ENCODE data around the gene SLN.

The SLN gene

DNA sequence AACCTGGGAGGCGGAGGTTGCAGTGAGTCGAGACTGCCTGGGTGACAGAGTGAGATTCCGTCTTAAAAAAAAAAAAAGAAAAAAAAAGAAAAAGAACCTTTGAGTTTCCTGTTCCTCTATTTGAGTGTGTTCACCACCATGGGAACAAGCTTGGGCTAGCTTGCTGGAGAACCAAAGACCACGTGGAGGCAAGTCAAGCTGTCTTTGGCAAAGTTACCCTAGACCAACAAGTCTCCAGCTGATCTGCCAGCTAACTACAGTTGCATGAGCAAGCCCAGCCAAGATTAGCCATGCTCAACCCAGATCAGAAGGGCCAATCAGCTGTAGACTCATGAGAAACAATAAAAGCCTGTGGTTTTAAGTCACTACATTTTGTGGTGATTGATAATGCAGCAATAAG is 29.7 kb downstream of the SLN start:
- no peak for DNase-seq

DNA sequence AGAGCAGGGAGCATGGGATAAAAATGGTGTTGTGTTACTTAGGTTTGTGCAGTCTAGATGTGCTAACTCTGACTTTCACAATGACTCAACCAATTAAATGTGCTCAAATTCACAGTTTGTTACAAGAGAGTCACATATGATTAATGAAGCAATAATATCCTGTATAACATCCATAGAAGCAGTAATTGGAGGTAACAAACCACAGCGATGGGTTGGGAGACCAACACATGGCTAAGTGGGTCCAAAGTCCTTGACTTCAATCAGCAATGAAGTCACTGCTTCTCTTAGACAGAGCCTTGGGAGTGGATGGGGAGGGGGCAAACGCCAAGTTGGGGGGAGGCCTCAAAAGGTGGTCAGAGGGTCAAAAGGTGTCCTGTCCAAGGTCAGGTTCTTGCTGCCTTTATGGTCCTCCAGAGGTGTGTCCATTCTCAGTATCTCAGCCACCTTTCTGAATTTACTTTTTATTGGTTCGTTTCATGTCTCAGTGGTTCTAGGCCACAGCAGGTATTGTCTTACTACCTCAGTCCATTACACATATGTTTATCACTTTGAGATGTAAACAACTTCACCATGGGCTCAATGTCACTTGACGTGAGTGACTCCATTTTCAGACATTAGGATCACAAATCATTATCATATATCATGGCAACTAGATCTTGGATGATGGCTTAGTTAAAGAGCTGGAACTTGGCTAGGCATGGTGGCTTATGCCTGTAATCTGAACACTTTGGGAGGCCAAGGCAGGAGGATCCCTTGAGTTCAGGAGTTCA is 32.4 kb downstream of the SLN start:
- DNase-seq: no peak

DNA sequence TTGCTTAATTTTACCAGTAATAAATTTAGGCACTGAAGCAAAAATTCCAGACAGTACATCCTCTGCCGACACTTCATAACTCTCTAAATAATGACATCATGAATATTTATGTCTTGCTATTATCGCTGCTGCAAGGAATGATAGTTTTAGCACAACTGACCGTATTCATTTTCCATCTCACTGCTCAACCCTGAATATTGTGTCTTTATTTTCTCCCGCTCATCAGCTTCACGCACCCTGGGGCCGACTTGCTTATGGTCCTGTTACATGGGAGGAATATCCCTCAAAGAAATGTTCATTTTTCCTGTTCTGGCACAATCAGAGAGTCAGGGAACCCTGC is 33.3 kb downstream of the SLN start:
- no peak for DNase-seq

DNA sequence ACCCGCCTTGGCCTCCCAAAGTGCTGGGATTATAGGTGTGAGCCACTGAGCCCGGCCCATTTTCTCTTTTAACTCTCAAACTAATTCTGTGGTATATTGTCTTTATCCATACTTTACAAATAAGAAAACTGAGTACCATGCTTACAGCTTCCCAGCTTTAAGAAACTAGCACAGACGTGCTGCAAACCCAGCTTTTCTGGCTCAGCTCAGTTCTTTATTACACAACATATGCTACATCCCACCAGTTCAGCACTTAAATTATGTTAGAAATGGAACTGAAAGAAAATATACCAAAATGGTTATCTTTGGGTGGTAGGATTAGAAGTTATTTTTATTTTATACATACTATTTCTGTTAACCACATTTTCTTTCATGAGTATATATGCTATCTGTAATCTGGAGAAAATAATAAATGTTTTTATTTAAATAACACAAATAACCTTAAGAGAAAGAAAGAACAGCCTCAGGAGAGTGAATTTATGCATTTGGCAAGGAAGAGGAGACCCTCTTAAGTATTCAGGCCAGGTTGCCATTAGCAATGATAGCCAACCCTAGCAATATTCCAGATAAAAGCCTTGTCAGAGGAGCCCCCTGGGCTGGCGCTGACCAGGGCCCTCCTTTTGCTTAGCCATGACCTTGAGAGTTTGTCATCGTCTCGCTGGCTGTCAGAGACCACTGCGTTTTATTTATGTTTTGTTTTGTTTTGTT is 33.8 kb downstream of the SLN start:
- DNase-seq: no peak

DNA sequence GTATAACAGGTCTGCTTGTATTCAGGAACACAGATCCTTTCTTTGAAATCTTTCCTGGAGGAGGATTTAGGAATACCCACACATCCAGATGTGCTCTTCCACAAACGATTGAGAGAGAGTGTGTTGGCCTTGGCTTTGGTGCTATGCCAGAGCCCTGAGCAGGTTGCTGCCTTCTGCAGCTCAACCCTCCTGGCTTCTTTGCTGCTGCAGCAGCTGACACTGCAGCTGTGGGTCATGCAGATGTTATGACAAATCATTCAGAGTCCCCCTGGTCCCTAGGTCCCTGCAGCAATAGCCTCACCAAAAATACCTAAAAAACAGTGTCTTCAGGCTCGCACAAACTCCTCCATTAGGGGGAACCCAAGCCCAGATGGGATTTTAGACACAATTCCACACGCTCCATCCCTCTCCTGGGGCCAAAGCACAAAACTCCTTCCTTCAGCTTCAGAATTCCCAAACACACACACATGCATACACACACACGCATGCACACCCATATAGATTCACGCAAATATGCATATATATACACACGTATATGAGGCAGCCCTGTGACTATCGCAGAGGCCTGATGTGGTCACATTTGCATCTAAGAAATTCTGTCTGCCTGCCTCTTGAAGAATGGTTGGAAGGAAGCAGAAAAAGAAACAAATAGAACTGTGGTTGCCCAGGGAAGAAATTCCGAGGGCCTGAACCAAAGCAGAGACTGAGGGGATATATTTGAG is 35.4 kb downstream of the SLN start:
- no peak for DNase-seq

DNA sequence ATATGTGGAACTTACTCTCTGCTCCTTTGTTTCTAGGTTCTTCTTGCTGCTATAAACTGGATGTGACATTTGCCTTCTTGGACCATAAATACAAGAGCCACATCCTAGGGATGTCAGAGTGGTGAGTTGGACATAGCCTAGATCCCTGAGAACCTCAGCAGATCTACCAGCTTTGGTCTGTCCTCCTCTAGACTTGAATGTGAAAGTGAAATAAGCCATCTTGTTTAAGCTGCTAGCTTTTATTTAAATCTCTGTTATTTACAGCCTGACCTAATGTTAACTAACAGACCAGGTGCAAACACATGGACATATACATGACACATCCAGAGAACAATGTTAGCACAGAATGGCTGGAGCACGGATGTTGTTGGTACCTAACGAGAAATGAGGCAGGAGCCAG is 36.0 kb downstream of the SLN start:
- no peak for DNase-seq

DNA sequence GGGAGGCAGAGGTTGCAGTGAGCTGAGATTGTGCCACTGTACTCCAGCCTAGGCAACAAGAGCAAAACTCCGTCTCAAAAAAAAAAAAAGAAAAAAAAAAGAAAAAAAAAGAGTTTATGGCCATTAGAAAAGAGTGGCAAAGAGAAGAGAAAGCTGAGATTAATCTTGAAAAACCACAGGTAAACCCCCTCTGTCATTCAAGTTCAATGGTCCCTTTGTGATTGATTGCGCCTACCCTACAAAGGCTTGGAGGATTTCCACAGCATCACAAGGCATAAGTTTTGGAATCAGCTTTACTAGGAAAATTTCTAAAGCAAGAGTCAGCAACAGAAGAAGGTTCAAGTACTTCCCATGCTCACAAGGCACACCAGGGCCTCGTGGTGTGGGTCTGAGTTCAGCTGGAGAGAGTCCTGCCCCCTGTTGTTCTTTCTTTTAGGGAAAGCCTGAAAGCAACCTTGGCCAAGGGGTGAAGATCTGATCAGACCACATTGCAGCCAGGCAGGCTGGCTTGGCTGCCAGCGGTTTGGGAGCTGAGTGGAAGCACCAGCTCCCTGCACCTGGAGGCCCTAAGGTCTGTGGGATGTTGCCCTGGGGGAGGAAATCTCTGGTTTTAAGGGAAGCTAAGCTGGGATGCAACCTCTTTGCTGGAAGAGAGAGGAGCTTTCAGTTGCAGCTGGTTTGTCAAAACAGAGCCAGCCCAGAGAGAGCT is 41.8 kb downstream of the SLN start:
- no peak for DNase-seq

DNA sequence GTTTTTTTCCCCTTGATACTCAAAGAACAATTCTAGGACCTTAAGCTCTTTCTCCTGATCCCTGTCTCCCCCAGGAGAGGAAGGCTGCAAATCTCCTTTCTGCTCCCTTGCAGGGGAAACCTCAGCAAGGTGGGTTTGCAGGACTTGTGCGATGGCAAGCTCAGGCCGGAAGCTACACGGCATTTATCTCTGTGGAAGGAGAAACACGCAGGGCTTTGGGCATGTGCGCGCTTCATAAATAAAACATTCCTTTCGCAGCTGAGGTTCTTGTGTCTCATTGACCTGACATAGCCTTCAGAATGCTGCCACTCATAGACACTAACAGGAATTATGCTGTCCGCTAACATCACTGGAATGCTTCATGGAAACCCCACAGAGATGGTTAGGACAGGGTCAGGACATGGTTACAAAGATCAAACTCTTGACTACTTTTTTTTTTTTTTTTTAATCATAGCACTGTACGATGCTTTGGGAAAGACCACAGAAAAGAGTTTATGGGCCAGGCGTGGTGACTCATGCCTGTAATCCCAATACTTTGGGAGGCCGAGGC is 42.6 kb downstream of the SLN start:
- DNase-seq: no peak

DNA sequence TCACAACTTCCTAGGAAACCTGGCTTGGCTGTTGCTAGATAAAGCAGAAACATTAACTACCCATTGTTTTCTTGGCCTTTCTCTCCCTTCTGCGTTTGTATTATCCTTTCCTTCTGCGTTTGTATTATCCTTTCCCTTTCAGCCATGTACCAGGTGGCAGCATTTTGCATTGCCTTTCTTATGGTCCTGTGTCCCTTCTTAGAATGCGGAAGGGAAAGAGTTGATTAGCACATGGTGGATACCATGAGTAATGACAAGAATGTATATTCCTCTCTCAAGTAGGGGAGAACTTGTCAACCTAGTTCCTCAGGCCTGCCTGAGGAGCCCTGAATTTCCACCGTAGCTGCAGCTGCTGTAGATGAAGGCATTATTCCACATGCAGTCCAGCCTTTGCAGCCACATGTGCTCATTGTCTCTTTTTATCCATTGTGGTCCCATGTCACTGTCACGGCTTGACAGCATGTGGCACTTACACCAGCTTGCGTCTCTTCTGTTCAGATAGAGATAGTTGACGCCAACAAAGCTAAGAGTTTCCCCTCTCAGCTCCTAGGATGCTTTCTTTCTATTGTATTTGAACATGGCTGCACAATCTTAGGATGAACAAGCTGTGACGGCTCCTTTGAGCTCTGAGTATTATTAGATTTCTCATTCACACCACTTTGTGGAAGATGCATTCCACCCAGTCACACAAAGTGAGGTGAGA is 44.8 kb downstream of the SLN start:
- DNase-seq: no peak

DNA sequence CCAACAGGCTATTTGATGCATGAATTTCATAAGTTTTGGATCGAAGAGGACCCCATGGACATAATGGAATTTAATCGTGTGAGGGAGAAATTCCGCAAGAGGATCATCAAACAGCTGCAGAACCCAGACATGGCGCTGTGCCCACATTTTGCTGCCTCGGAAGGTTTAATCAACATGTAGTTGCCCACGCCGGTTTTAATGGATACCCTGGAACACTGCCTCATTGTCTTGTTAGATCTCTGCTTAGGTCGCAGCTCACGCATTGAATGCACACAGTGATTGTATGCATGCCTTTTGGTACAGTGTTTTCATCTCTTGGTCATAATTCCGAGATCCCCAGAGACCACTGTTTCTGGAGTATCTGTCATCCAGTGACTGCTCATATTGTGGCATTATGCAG is 46.8 kb downstream of the SLN start:
- DNase-seq: no peak

DNA sequence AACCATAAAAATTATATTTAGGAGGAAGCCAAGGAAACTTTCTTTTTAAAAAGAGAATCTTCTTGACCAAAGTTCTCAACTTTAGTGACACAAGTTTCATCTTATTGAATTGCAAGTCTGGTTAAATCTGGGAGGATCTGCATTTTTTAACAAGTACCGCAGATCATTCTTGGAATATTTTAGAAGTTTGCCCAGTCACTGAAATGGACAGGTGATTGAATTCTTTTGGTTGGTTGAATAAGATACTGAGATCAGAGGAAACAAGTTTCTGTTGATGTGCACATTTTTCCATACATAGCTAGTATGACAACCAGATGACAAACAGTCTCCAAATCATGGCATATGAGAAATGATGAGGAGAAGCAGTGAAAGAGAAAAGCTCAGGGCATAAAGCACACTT is 50.2 kb downstream of the SLN start:
- no peak for DNase-seq

DNA sequence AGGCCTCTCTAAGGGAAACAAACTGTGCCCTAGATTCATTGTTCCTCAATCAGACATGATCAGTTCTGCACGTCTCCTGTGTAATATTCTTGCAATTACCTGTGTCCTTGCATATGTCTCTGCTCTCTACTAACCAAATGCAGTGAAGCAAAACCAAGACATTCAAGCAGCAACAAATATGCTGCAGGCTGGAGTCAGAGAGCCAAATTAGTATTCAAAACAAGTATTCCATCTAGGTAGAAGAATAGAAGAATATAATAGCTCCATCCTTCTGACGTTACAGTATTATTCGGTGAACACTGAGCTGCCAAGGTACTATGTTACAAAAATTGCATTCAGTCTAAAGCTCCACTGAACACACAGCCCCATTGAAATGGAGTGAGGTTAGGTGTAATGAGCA is 51.8 kb downstream of the SLN start:
- DNase-seq: no peak

DNA sequence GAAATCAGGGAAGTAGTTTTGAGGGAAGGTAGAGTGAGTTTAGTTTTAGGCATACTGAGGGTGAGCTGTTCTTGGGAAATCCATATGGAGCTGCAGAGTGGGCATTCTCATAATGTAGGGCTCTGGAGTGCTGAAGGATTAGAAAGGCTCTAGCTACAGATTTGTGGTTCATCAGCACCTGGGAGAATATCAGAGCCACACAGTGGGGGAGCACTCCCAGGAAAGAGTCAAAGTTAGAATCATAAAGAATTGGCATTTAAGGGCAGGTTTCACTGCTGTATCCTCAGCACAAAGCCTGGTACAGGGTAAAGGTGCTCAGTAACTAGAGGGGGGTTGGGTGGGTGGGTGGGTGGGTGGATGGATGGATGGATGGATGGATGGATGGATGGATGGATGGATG is 52.5 kb downstream of the SLN start:
- DNase-seq: no peak

Measured in GF-D8 (cell line).